Fibroblast of pulmonary artery (primary cell): ENCODE results near the gene NTNG2.

ENCODE experiments used
- DNase-seq: peaks from one replicate; pipeline ENCODE4 v3.0.0-alpha.2; 2010; ENCODE audit warnings: low read depth
- H3K4me3 ChIP-seq: replicated peaks from 2 replicates; pipeline ENCODE4 v1.5.1; 2011; ENCODE audit warnings: low read depth, mild to moderate bottlenecking, control low read depth, low read length, moderate library complexity
- CTCF ChIP-seq: IDR thresholded peaks from 2 replicates; pipeline ENCODE4 v1.5.1; 2011; ENCODE audit warnings: mild to moderate bottlenecking, control low read depth, low read length, inconsistent platforms; ENCODE audit errors: missing control alignments

Gene NTNG2

GRCh38 chr9:132163876-132164603 is 2.2 kb downstream of the NTNG2 start:
- no peak for DNase-seq
- TF ChIP-seq CTCF: no peak
- H3K4me3 ChIP-seq: no peak overlapping the region

GRCh38 chr9:132164604-132165362 is 2.9 kb downstream of the NTNG2 start:
- H3K4me3 ChIP-seq: no peak overlapping the region
- TF ChIP-seq CTCF: no peak
- DNase-seq: peak; percentile 87

- TF ChIP-seq CTCF: peak; percentile 32
- no peak overlapping the region for H3K4me3 ChIP-seq
- DNase-seq: no peak
These were observed 4.7 kb downstream of the NTNG2 start for GRCh38 chr9:132166599-132166998.

- no peak for DNase-seq
- TF ChIP-seq CTCF: no peak
- no peak overlapping the region for H3K4me3 ChIP-seq
These were observed 5.3 kb downstream of the NTNG2 start for GRCh38 chr9:132167192-132167591.

- DNase-seq: peak; percentile 33
- H3K4me3 ChIP-seq: no peak overlapping the region
- no peak for TF ChIP-seq CTCF
These were observed 6.5 kb downstream of the NTNG2 start for GRCh38 chr9:132168347-132168746.

GRCh38 chr9:132168851-132169250 is 7.0 kb downstream of the NTNG2 start:
- H3K4me3 ChIP-seq: no peak overlapping the region
- DNase-seq: no peak
- no peak for TF ChIP-seq CTCF
